GM12892 (cell line): ENCODE data around the gene MS4A3.
"Not testable (repeated sequence)": the region's sequence is repeated elsewhere in the genome, so short reads cannot be mapped to it uniquely, and the experiment has no call there.

ENCODE experiments used
- POLR2A ChIP-seq: IDR thresholded peaks from 2 replicates; pipeline ENCODE4 v1.6.1; 2011; ENCODE audit warnings: low read depth, low read length, control low read depth
- POLR2AphosphoS5 ChIP-seq: IDR thresholded peaks from 2 replicates; pipeline ENCODE4 v1.6.1; 2011; ENCODE audit warnings: low read depth, low read length, control low read depth
- TAF1 ChIP-seq: IDR thresholded peaks from 2 replicates; pipeline ENCODE4 v1.6.1; 2011; ENCODE audit warnings: low read depth, mild to moderate bottlenecking, control low read depth, low read length, borderline replicate concordance

GRCh38 chr11:60071644-60072043 lies 15.2 kb downstream of the MS4A3 start:
- TF ChIP-seq POLR2AphosphoS5, POLR2A, TAF1: not testable (repeated sequence)
